Effector memory CD8-positive, alpha-beta T cell (primary cell): ENCODE measurements around the gene NADSYN1.
A peak's percentile ranks its signal among the peaks of the same experiment; 100 is the strongest.

Experiments used
- ATAC-seq: fragments of 150-1000 bp; cut with Tn5 transposase; replicated peaks from 2 replicates; pipeline ENCODE4 v1.10.0; 2021; ENCODE audit warnings: mild to moderate bottlenecking, moderate library complexity
- DNase-seq, 3 experiments: peaks; one replicate each; pipeline ENCODE4 v3.0.0; 2021
- H3K27ac Mint-ChIP-seq, 2 donors: one replicate each; pipeline ENCODE4 v1.8.0; 2022; ENCODE audit warnings: mild to moderate bottlenecking in 2 of 2, mixed read lengths in 2 of 2, moderate library complexity in 2 of 2
- H3K27me3 Mint-ChIP-seq, 2 donors: one replicate each; pipeline ENCODE4 v1.8.0; 2022; ENCODE audit warnings: mixed read lengths in 2 of 2
- H3K36me3 Mint-ChIP-seq: one replicate; pipeline ENCODE4 v1.8.0; 2022; ENCODE audit warnings: mild to moderate bottlenecking, moderate library complexity, mixed read lengths; ENCODE audit not compliant: insufficient read depth
- H3K4me1 Mint-ChIP-seq, 2 donors: one replicate each; pipeline ENCODE4 v1.8.0; 2022; ENCODE audit warnings: low read depth in 2 of 2, mixed read lengths in 2 of 2
- H3K4me3 Mint-ChIP-seq, 2 donors: one replicate each; pipeline ENCODE4 v1.8.0; 2022; ENCODE audit warnings: mild to moderate bottlenecking in 2 of 2, mixed read lengths in 2 of 2, moderate library complexity in 2 of 2
- H3K9me3 Mint-ChIP-seq, 2 donors: one replicate each; pipeline ENCODE4 v1.8.0; 2022; ENCODE audit warnings: mixed read lengths in 2 of 2

NADSYN1 gene

DNA sequence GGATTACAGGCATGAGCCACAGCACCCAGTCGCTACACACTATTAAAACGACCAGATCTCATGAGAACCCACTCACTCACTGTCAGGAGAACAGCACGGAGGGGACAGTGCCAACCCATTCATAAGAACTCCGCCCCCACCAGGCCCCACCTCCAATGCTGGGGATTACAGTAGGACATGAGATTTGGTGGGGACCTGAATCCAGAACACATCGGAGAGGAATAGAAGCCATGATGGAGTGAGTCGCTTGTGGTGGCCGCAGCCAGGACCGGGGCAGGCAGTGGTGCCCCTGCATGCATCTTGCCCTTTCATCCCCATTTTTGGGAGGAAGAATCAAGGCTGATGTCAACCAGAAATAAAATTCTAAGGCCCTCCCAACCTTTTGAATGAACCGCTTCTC is 8.7 kb downstream of the NADSYN1 start:
- DNase-seq (no peak), ATAC-seq (no peak)
- no peak overlapping the region for H3K4me3 Mint-ChIP-seq
- peaks cover 64% of the 10 kb centered on the region for H3K36me3 Mint-ChIP-seq
- no peaks in the 10 kb centered on the region for H3K9me3 Mint-ChIP-seq
- no peak overlapping the region for H3K27ac Mint-ChIP-seq
- H3K27me3 Mint-ChIP-seq = no peaks in the 10 kb centered on the region
- H3K4me1 Mint-ChIP-seq = peaks cover 21 to 24% of the 10 kb centered on the region in 2 donors

DNA sequence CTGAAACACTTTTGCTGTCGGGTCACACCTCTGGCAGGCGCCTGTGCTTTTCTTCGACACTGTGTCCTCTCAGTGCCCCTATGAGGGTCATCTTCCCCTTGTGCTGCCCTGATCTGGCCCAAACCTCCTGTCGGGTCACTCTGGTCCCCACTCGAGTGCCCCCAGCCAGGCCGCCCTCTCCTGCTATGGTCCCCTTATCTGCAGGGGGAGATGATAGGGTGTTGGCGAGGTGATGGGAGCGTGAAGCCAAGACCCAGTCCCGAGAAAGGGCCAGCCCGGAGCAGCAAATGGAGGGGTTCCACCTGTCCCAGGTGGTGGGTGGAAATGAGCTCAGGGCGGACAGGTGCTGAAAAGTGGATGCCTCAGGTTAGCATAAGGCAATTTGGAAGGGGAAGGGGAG is 9.7 kb downstream of the NADSYN1 start:
- Mint-ChIP-seq H3K9me3 (no peaks in the 10 kb centered on the region), H3K27ac (peak overlapping the region in 1 of 2 donors; percentile 65), H3K4me1 (peaks cover 20 to 21% of the 10 kb centered on the region in 2 donors), H3K36me3 (peaks cover 56% of the 10 kb centered on the region), H3K27me3 (no peaks in the 10 kb centered on the region), H3K4me3 (no peak overlapping the region)
- no peak for DNase-seq
- no peak for ATAC-seq

DNA sequence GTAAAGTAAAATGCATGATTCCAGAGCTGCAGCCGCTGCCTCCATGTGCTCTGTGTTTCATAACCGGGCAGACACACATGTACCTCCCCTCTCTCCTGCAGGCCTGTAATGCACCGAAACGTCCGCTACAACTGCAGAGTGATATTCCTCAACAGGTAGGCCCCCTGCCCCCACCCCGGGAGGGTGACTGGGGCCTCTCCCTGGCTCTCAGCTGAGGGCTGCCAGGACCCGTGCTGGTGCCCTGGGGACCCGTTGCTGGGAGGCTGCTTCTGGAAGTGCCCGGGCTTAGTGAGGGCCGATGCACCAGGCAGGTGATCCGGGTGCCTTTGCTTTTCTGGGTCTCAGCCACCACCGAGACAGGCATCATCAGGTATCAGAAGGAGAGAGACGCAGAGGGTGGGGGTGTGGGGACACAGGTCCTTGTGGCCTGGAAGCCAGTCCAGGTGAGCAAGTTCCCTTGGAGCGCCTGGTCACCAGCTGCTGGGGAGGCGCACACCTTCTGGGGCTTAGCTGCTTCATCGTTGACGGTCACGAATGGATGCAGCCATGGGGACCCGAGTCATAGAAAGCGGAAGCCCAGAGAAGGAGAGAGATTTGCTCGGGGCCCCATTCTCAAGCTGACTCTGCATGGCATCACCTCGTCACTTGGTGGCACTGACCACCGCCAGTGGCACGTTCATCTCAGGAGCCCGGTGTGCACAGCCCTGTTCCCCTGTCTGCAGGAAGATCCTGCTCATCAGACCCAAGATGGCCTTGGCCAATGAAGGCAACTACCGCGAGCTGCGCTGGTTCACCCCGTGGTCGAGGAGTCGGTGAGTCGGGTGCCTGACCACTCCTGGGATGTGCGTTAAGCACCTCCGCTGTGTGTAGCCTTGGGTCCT is 10.6 kb downstream of the NADSYN1 start:
- Mint-ChIP-seq H3K9me3 (no peaks in the 10 kb centered on the region), H3K27ac (peak overlapping the region in 1 of 2 donors; percentile 65), H3K4me3 (no peak overlapping the region), H3K4me1 (peaks cover 16 to 21% of the 10 kb centered on the region in 2 donors), H3K36me3 (peaks cover 51% of the 10 kb centered on the region), H3K27me3 (no peaks in the 10 kb centered on the region)
- ATAC-seq (no peak), DNase-seq (no peak)

DNA sequence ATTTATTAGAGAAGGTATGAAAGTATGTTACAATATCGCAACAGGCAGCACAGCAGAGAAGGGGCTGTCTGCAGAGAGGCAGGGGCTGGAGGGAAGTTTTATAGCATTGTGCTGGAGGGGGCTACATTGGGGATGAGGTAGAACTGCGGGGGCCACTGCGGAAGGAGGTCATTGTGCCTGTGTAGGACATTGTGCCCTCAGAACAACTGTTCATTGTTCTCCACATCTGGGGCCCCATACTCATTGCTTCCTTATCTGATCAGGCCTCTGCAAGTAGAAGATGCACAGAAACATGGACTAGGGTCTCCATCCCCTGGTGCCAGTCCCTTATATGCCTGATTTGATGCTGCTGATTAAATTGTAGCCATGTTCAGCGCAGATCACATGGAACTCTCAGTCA is 12.1 kb downstream of the NADSYN1 start:
- DNase-seq = no peak
- ATAC-seq = no peak
- no peaks in the 10 kb centered on the region for H3K9me3 Mint-ChIP-seq
- H3K4me3 Mint-ChIP-seq = no peak overlapping the region
- no peaks in the 10 kb centered on the region for H3K27me3 Mint-ChIP-seq
- peak overlapping the region in 1 of 2 donors; percentile 41 for H3K27ac Mint-ChIP-seq
- peaks cover 44% of the 10 kb centered on the region for H3K36me3 Mint-ChIP-seq
- peaks cover 11 to 15% of the 10 kb centered on the region in 2 donors for H3K4me1 Mint-ChIP-seq

DNA sequence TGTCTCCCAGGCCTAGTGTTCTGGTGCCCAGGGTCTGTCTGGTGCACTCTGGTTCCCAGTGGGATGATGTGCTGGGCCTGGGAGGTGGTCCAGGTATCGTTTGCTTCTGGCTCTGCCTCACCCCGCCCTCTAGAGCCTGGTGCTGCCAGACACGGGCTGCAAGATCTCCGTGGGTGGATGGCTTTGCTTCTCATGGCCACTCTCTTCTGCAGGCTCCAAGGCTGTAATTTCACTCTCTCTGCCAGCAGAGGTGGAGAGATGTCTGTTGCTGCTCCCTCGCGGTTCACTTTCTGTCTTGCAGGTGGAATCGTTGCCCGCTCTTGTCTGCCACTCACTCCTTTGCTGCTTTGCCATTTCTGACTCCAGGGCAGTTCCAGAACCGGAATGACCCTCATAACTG is 13.4 kb downstream of the NADSYN1 start:
- Mint-ChIP-seq H3K4me1 (peaks cover 0 to 8% of the 10 kb centered on the region in 2 donors), H3K27me3 (no peaks in the 10 kb centered on the region), H3K36me3 (peaks cover 35% of the 10 kb centered on the region), H3K27ac (no peak overlapping the region), H3K4me3 (no peak overlapping the region), H3K9me3 (no peaks in the 10 kb centered on the region)
- no peak for DNase-seq
- ATAC-seq = no peak

DNA sequence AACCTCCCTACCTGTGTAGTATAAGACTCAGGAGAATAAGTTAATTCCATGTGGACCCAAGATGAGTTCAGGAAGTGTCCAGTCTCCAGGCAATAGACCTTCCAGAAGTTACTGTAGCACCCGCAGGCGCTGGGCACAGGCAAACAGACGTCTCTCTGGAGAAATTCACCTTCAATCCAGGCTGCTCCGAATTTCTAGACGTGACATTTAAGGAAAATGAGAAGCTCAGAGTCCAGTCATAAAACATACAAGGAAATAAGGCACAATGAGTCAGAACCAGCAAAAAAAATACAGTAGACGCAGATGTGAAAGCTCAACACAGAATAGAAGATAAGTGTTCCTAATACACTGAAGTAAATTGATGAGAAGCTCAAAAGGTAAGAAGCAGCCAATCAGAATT is 14.2 kb downstream of the NADSYN1 start:
- Mint-ChIP-seq H3K27ac (no peak overlapping the region), H3K36me3 (peaks cover 33% of the 10 kb centered on the region), H3K9me3 (no peaks in the 10 kb centered on the region), H3K27me3 (no peaks in the 10 kb centered on the region), H3K4me1 (peaks cover 0 to 5% of the 10 kb centered on the region in 2 donors), H3K4me3 (no peak overlapping the region)
- ATAC-seq = no peak
- DNase-seq = no peak

DNA sequence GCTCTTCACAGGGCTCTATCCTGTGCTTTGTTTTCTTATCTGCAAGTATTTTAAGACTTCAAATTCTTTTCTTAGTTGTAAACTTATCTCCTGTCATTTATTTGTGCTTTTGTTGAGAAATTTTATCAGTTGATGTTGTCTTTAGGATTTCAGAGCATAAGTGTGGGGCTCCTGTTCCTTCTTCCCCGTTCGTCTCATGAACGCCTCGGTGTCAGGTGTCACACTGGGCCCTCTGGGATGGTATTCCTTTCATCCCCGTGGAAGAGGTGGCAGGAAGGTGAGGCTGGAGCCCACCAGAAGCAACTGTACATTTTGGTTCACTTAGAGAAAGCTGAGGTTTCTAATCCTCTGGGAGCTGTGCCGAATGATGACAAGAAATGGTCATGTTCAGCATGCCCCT is 17.9 kb downstream of the NADSYN1 start:
- no peaks in the 10 kb centered on the region for H3K9me3 Mint-ChIP-seq
- ATAC-seq = no peak
- H3K27ac Mint-ChIP-seq = peak overlapping the region in 1 of 2 donors; percentile 67
- no peak for DNase-seq
- H3K4me1 Mint-ChIP-seq = no peaks in the 10 kb centered on the region
- peaks cover 23% of the 10 kb centered on the region for H3K36me3 Mint-ChIP-seq
- H3K27me3 Mint-ChIP-seq = no peaks in the 10 kb centered on the region
- H3K4me3 Mint-ChIP-seq = no peak overlapping the region

DNA sequence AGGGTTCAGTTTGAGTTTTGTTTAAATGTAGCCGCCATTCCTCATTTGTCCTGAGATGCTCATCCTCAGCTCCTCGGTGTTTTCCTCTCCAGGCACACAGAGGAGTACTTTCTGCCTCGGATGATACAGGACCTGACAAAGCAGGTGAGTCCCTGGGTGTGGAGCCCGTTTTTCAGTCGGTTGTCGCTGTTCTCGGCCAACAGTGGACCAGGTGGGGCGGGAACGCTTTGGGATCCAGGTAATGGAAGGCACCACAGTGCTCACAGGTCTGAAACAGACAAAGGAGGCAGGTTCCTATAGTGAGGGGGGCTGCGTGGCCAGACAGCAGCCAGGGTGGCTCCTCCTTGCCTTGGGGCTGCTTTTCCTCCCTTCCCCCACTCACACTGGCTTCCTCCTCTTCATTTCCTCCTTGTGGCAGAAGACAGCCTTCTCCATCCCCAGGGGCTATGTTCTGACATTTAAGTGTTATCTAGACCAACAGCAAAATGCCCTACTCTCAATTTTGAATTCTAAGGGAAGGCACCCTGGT is 19.4 kb downstream of the NADSYN1 start:
- H3K27me3 Mint-ChIP-seq = no peaks in the 10 kb centered on the region
- no peaks in the 10 kb centered on the region for H3K9me3 Mint-ChIP-seq

DNA sequence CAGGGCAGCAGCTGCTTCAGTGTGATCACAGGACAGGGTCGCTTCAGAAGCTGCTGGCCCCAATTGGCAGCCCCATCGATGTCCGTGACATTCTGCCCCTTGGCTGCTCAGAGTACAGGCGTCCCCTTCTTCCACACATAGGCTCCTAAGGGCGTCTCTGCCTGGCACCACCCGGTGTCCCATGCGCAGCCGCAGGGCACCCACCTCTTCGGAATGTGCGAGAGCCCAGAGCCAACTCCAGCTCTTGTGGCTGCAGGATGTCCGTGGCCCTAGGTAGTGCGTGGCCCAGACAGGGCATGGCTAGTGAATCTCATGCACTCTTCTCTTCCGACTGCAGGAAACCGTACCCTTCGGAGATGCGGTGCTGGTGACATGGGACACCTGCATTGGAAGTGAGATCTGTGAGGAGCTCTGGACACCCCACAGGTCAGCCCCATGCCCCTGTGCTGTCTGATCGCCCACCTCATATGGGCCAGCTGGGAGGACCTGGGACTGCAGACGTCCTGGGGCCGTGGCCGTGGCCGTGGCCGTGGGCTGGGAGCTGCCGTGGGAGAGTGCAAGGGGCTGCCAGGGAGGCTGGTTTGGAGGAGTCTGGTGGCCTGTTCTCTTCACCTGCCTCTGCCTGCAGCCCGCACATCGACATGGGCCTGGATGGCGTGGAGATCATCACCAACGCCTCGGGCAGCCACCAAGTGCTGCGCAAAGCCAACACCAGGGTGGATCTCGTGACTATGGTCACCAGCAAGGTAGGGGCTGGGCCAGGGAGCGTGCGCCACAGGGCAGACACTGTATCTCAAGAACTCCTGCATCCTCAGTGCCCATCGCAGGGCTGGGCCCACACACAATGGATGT is 20.2 kb downstream of the NADSYN1 start:
- no peak overlapping the region for H3K4me3 Mint-ChIP-seq
- no peak for DNase-seq
- ATAC-seq = no peak
- no peaks in the 10 kb centered on the region for H3K27me3 Mint-ChIP-seq
- H3K27ac Mint-ChIP-seq = no peak overlapping the region
- no peaks in the 10 kb centered on the region for H3K4me1 Mint-ChIP-seq
- H3K9me3 Mint-ChIP-seq = no peaks in the 10 kb centered on the region
- H3K36me3 Mint-ChIP-seq = peaks cover 20% of the 10 kb centered on the region

More for the DNA sequence above, 19.4 kb downstream of the NADSYN1 start:
- H3K4me1 Mint-ChIP-seq = no peaks in the 10 kb centered on the region
- DNase-seq (no peak), ATAC-seq (no peak)
- no peak overlapping the region for H3K4me3 Mint-ChIP-seq
- H3K27ac Mint-ChIP-seq = no peak overlapping the region
- peaks cover 23% of the 10 kb centered on the region for H3K36me3 Mint-ChIP-seq

DNA sequence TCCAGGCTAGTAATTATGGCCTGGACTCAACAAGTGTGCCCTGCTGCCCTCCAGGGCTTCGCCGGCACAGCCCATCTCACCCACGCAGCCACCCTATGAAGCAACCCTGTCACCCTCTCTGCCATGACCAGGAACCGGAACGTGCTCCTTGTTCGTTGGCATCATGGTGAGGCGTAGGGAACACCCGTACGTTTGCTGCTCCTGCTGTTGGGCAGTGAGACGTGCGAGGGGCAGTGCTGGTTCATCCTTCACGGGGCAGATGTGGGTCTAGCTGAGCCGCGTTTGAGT is 20.7 kb downstream of the NADSYN1 start:
- Mint-ChIP-seq H3K27ac (no peak overlapping the region), H3K27me3 (no peaks in the 10 kb centered on the region), H3K4me1 (no peaks in the 10 kb centered on the region), H3K9me3 (no peaks in the 10 kb centered on the region), H3K4me3 (no peak overlapping the region), H3K36me3 (peaks cover 20% of the 10 kb centered on the region)
- ATAC-seq (no peak), DNase-seq (no peak)

DNA sequence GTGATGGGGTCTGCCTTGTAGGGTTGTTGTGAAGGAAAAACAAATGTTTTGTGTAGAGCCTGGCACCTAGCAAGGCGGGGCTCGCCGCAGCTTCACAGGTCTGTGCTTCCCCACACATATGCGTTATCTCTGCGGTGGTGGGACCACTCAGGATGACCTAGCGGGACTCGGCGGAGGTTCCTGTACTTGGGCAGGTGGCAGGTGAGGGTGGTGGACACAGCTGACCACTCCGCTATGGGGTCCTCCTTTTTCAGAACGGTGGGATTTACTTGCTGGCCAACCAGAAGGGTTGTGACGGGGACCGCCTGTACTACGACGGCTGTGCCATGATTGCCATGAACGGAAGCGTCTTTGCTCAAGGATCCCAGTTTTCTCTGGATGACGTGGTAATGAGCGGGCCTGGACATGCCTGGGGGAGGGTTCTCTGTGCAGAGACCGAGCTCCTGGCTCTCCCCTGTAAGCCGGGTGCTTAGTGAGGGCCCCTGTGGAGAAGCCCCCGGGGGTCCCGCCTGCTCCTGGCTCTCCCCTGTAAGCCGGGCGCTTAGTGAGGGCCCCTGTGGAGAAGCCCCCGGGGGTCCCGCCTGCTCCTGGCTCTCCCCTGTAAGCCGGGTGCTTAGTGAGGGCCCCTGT is 21.3 kb downstream of the NADSYN1 start:
- Mint-ChIP-seq H3K27ac (no peak overlapping the region), H3K9me3 (no peaks in the 10 kb centered on the region), H3K36me3 (peaks cover 25% of the 10 kb centered on the region), H3K4me3 (no peak overlapping the region), H3K4me1 (no peaks in the 10 kb centered on the region), H3K27me3 (no peaks in the 10 kb centered on the region)
- no peak for ATAC-seq
- DNase-seq = no peak

DNA sequence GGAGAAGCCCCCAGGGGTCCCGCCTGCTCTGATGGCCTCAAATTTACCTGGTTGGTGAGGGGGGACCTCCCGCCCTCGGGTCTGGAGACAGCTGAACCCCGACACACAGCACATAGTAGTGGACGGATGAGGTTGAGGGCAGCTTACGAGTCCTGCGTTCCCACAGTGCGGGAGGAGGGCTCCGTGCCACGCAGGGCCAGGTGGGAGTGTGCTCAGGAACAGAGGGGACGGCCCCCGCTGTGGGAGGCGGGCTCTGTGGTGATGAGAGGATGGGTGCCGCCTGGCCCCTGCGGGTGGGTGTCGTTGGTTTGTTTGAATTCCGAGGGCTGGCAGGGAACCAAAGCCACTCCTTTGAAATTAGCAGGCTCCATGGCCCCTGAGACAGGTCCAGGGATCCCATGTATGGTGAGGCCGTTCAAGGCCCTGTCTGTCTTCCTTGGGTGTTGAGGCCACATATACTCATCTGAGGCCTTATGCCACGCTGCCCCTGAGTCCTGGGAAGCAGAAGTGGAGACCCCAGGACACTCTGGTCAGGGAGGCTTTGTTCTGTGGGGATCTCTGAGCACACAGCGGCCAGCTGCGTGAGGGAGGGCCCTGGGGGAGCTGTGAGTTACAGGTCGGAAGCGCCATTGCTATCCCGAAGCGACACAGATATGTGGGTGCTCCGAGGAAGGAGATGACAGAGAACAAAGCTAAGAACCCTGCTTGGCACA is 21.9 kb downstream of the NADSYN1 start:
- no peak overlapping the region for H3K4me3 Mint-ChIP-seq
- peaks cover 32% of the 10 kb centered on the region for H3K36me3 Mint-ChIP-seq
- ATAC-seq (no peak), DNase-seq (no peak)
- no peak overlapping the region for H3K27ac Mint-ChIP-seq
- H3K4me1 Mint-ChIP-seq = no peaks in the 10 kb centered on the region
- no peaks in the 10 kb centered on the region for H3K9me3 Mint-ChIP-seq
- no peaks in the 10 kb centered on the region for H3K27me3 Mint-ChIP-seq

DNA sequence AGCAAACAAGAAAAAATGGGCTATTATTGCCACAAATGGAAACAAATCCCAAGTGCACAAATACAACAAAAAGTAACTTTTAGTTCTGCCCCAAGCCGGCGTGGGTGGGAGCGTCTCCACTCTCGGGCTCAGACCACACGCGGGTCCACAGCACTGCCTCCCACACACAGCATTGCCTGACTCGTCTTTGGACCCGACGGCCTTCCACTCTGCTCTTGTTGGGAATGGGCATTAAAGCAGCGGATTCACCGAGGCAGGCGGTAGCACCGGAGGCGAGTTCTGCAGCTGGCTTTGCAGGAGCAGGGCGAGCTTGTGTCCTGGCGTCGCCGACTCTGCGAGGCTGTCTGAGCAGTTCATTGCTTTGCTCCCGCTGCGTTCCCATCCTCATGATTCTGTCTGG is 23.0 kb downstream of the NADSYN1 start:
- H3K4me3 Mint-ChIP-seq = no peak overlapping the region
- no peak overlapping the region for H3K27ac Mint-ChIP-seq
- no peaks in the 10 kb centered on the region for H3K27me3 Mint-ChIP-seq
- no peak for DNase-seq
- H3K9me3 Mint-ChIP-seq = no peaks in the 10 kb centered on the region
- no peaks in the 10 kb centered on the region for H3K4me1 Mint-ChIP-seq
- H3K36me3 Mint-ChIP-seq = peaks cover 39% of the 10 kb centered on the region
- no peak for ATAC-seq
